ENCODE measurements around the gene SS18.

SS18 gene

GRCh38 chr18:26119246-26119645 is 28.8 kb upstream of the SS18 start:
- no peak for DNase-seq (ENCODE audit: low read depth)
- TF ChIP-seq CTCF (IDR thresholded peaks at IDR 0.05; ENCODE audit: low read depth, low read length, missing control alignments): no peak
- H3K4me3 ChIP-seq (ENCODE audit: low read depth, low read length): no peak overlapping the region

GRCh38 chr18:26104035-26104434 is 13.6 kb upstream of the SS18 start:
- H3K4me3 ChIP-seq (ENCODE audit: low read depth, low read length): no peak overlapping the region
- DNase-seq (ENCODE audit: low read depth): no peak
- no peak for TF ChIP-seq CTCF (IDR thresholded peaks at IDR 0.05; ENCODE audit: low read depth, low read length, missing control alignments)

GRCh38 chr18:26103579-26103978 is 13.2 kb upstream of the SS18 start:
- DNase-seq (ENCODE audit: low read depth): no peak
- H3K4me3 ChIP-seq (ENCODE audit: low read depth, low read length): no peak overlapping the region
- peak; percentile 39 for TF ChIP-seq CTCF (IDR thresholded peaks at IDR 0.05; ENCODE audit: low read depth, low read length, missing control alignments)

GRCh38 chr18:26097563-26097962 is 7.2 kb upstream of the SS18 start:
- DNase-seq (ENCODE audit: low read depth): no peak
- TF ChIP-seq CTCF (IDR thresholded peaks at IDR 0.05; ENCODE audit: low read depth, low read length, missing control alignments): no peak
- H3K4me3 ChIP-seq (ENCODE audit: low read depth, low read length): no peak overlapping the region

GRCh38 chr18:26096852-26097251 is 6.4 kb upstream of the SS18 start:
- no peak for DNase-seq (ENCODE audit: low read depth)
- H3K4me3 ChIP-seq (ENCODE audit: low read depth, low read length): no peak overlapping the region
- no peak for TF ChIP-seq CTCF (IDR thresholded peaks at IDR 0.05; ENCODE audit: low read depth, low read length, missing control alignments)

GRCh38 chr18:26091047-26091630 is 726 bp upstream of the SS18 start:
- H3K4me3 ChIP-seq (ENCODE audit: low read depth, low read length): peak overlapping the region; percentile 98
- no peak for TF ChIP-seq CTCF (IDR thresholded peaks at IDR 0.05; ENCODE audit: low read depth, low read length, missing control alignments)
- DNase-seq (ENCODE audit: low read depth): peak; percentile 58
